H1 (cell line): Measurements from ENCODE around the gene TIGD6.

ENCODE experiments used
- CTCF ChIP-seq, 3 experiments: IDR thresholded peaks; 1 replicate in 2 of 3; 2 replicates in 1 of 3; pipeline versions ENCODE4 v1.5.1 to v1.6.1; 2011; ENCODE audit warnings: low read length in 3 of 3, mild to moderate bottlenecking in 3 of 3, inconsistent platforms in 2 of 3, low read depth in 1 of 3, moderate library complexity in 1 of 3; ENCODE audit not compliant: insufficient read depth in 1 of 3; ENCODE audit errors: control extremely low read depth in 1 of 3
- EGR1 ChIP-seq: IDR thresholded peaks from 2 replicates; pipeline ENCODE4 v1.6.1; 2011; ENCODE audit warnings: low read depth, low read length, borderline replicate concordance
- EZH2 ChIP-seq: fragments of 200-600 bp; sonication (generic); IDR thresholded peaks from 2 replicates; pipeline ENCODE4 v1.7.1; 2012; ENCODE audit warnings: low read depth, mild to moderate bottlenecking, moderate library complexity, low read length, inconsistent platforms; ENCODE audit not compliant: severe bottlenecking
- SRF ChIP-seq: IDR thresholded peaks from 2 replicates; pipeline ENCODE4 v1.6.1; 2011; ENCODE audit warnings: mild to moderate bottlenecking, low read depth, low read length, moderate library complexity
- SUZ12 ChIP-seq: fragments of 200-600 bp; sonication (generic); IDR thresholded peaks from 2 replicates; pipeline ENCODE4 v1.6.1; 2012; ENCODE audit warnings: mild to moderate bottlenecking, inconsistent platforms, low read length, moderate library complexity, mixed read lengths

- TF ChIP-seq SRF (no peak), EGR1 (no peak), SUZ12 (no peak), CTCF (IDR thresholded peaks at IDR 0.05; ENCODE audit: control extremely low read depth in 1 of 3, insufficient read depth in 1 of 3, low read depth in 1 of 3, low read length in 3 of 3) (no peak), EZH2 (no peak)
Observed at GRCh38 chr5:149995385-149996204, 4.9 kb downstream of the TIGD6 start.
